Mesodermal cell (in vitro differentiated cells): ENCODE results near the gene IQGAP2.
A peak's percentile ranks its signal among the peaks of the same experiment; 100 is the strongest.

ENCODE experiments used
- H3K27ac ChIP-seq: 2 replicates; pipeline ENCODE4 v1.7.0; 2013; ENCODE audit warnings: mild to moderate bottlenecking, low read depth, low read length, moderate library complexity; ENCODE audit not compliant: severe bottlenecking
- H3K36me3 ChIP-seq: 2 replicates; pipeline ENCODE4 v1.7.1; 2013; ENCODE audit warnings: mild to moderate bottlenecking, low read length, moderate library complexity; ENCODE audit not compliant: control insufficient read depth, insufficient read depth
- H3K4me1 ChIP-seq: one replicate; pipeline ENCODE4 v1.7.1; 2013; ENCODE audit warnings: mild to moderate bottlenecking, low read length; ENCODE audit not compliant: insufficient read depth, control insufficient read depth, poor library complexity, severe bottlenecking
- H3K4me3 ChIP-seq: 2 replicates; pipeline ENCODE4 v1.7.0; 2013; ENCODE audit warnings: low read length, control low read depth, mild to moderate bottlenecking; ENCODE audit not compliant: insufficient read depth, poor library complexity, severe bottlenecking; ENCODE audit errors: extremely low read depth
- H3K9me3 ChIP-seq: 2 replicates; pipeline ENCODE4 v1.7.1; 2013; ENCODE audit warnings: mild to moderate bottlenecking, low read length, moderate library complexity; ENCODE audit not compliant: control insufficient read depth
- WGBS, 2 experiments: methylation state at CpG; one replicate each; pipeline ENCODE4 v1.1.5; 2013; ENCODE audit warnings: missing lambda C conversion rate in 2 of 2; ENCODE audit not compliant: insufficient coverage in 2 of 2; 5-methylcytosine and 5-hydroxymethylcytosine counted together

IQGAP2 gene

GRCh38 chr5:76371960-76372322 is 31.1 kb upstream of the IQGAP2 start:
- peak overlapping the region; percentile 94 for H3K27ac ChIP-seq
- H3K9me3 ChIP-seq: no peaks in the 10 kb centered on the region
- peaks cover 20% of the 10 kb centered on the region for H3K4me1 ChIP-seq
- no peak overlapping the region for H3K4me3 ChIP-seq
- no peaks in the 10 kb centered on the region for H3K36me3 ChIP-seq
- WGBS, 2 experiments: 50 to 90% methylated on average over 1 to 2 of the region's 2 CpGs

- Histone ChIP-seq H3K4me3 (no peak overlapping the region), H3K36me3 (no peaks in the 10 kb centered on the region), H3K9me3 (no peaks in the 10 kb centered on the region), H3K4me1 (peaks cover 20% of the 10 kb centered on the region), H3K27ac (peak overlapping the region; percentile 94)
- 56 to 63% methylated on average over 9 to 10 of the region's 11 CpGs for WGBS, 2 experiments
Measured at GRCh38 chr5:76372323-76373054, 30.6 kb upstream of the IQGAP2 start.

GRCh38 chr5:76376148-76376865 is 26.8 kb upstream of the IQGAP2 start:
- no peaks in the 10 kb centered on the region for H3K9me3 ChIP-seq
- H3K4me1 ChIP-seq: peaks cover 28% of the 10 kb centered on the region
- H3K4me3 ChIP-seq: no peak overlapping the region
- H3K27ac ChIP-seq: no peak overlapping the region
- 100% methylated on average over 1 to 2 of the region's 3 CpGs for WGBS, 2 experiments
- no peaks in the 10 kb centered on the region for H3K36me3 ChIP-seq

GRCh38 chr5:76376866-76377230 is 26.2 kb upstream of the IQGAP2 start:
- Histone ChIP-seq H3K36me3 (no peaks in the 10 kb centered on the region), H3K4me1 (peaks cover 27% of the 10 kb centered on the region)
- WGBS, 2 experiments: 86 to 100% methylated on average over 2 to 3 of the region's 3 CpGs

GRCh38 chr5:76378355-76378754 is 24.7 kb upstream of the IQGAP2 start:
- Histone ChIP-seq H3K27ac (no peak overlapping the region), H3K36me3 (no peaks in the 10 kb centered on the region), H3K9me3 (no peaks in the 10 kb centered on the region), H3K4me1 (peaks cover 17% of the 10 kb centered on the region), H3K4me3 (no peak overlapping the region)
- 89 to 97% methylated on average over 6 of the region's 6 CpGs for WGBS, 2 experiments

More at GRCh38 chr5:76376866-76377230, 26.2 kb upstream of the IQGAP2 start:
- Histone ChIP-seq H3K4me3 (no peak overlapping the region), H3K27ac (no peak overlapping the region), H3K9me3 (no peaks in the 10 kb centered on the region)

GRCh38 chr5:76379316-76379715 is 23.8 kb upstream of the IQGAP2 start:
- no peak overlapping the region for H3K4me3 ChIP-seq
- H3K27ac ChIP-seq: no peak overlapping the region
- 85% methylated on average over 4 of the region's 5 CpGs for WGBS, 2 experiments
- no peaks in the 10 kb centered on the region for H3K9me3 ChIP-seq
- H3K36me3 ChIP-seq: no peaks in the 10 kb centered on the region
- H3K4me1 ChIP-seq: peaks cover 17% of the 10 kb centered on the region

GRCh38 chr5:76379855-76380254 is 23.2 kb upstream of the IQGAP2 start:
- H3K9me3 ChIP-seq: no peaks in the 10 kb centered on the region
- no peaks in the 10 kb centered on the region for H3K36me3 ChIP-seq
- no peak overlapping the region for H3K4me3 ChIP-seq
- peaks cover 17% of the 10 kb centered on the region for H3K4me1 ChIP-seq
- WGBS, 2 experiments: 60 to 100% methylated on average over 1 of the region's 1 CpG
- no peak overlapping the region for H3K27ac ChIP-seq

- Histone ChIP-seq H3K9me3 (no peaks in the 10 kb centered on the region), H3K4me3 (no peak overlapping the region), H3K27ac (no peak overlapping the region), H3K4me1 (peaks cover 17% of the 10 kb centered on the region), H3K36me3 (no peaks in the 10 kb centered on the region)
- 80 to 94% methylated on average over 1 to 4 of the region's 7 CpGs for WGBS, 2 experiments
Measured at GRCh38 chr5:76380346-76381066, 22.6 kb upstream of the IQGAP2 start.

GRCh38 chr5:76383126-76383832 is 19.8 kb upstream of the IQGAP2 start:
- H3K4me3 ChIP-seq: no peak overlapping the region
- peaks cover 8% of the 10 kb centered on the region for H3K4me1 ChIP-seq
- H3K27ac ChIP-seq: no peak overlapping the region
- 89 to 93% methylated on average over 2 to 3 of the region's 4 CpGs for WGBS, 2 experiments
- H3K9me3 ChIP-seq: no peaks in the 10 kb centered on the region
- H3K36me3 ChIP-seq: no peaks in the 10 kb centered on the region

- no peaks in the 10 kb centered on the region for H3K36me3 ChIP-seq
- 60 to 80% methylated on average over 2 to 4 of the region's 4 CpGs for WGBS, 2 experiments
- no peak overlapping the region for H3K4me3 ChIP-seq
- H3K4me1 ChIP-seq: peaks cover 6% of the 10 kb centered on the region
- H3K27ac ChIP-seq: no peak overlapping the region
- no peaks in the 10 kb centered on the region for H3K9me3 ChIP-seq
Measured at GRCh38 chr5:76384189-76384588, 18.9 kb upstream of the IQGAP2 start.
